IPS-18c (cell line): ENCODE measurements around the gene CBLN2.

Source experiments
- H3K4me3 ChIP-seq: 2 replicates; pipeline ENCODE4 v1.7.0; 2013; ENCODE audit warnings: low read depth, mild to moderate bottlenecking, low read length, moderate library complexity; ENCODE audit not compliant: insufficient read depth
- H3K9me3 ChIP-seq: one replicate; pipeline ENCODE4 v1.6.1; 2013; ENCODE audit warnings: mild to moderate bottlenecking, low read length, moderate library complexity; ENCODE audit not compliant: control insufficient read depth, insufficient read depth

The CBLN2 gene

DNA sequence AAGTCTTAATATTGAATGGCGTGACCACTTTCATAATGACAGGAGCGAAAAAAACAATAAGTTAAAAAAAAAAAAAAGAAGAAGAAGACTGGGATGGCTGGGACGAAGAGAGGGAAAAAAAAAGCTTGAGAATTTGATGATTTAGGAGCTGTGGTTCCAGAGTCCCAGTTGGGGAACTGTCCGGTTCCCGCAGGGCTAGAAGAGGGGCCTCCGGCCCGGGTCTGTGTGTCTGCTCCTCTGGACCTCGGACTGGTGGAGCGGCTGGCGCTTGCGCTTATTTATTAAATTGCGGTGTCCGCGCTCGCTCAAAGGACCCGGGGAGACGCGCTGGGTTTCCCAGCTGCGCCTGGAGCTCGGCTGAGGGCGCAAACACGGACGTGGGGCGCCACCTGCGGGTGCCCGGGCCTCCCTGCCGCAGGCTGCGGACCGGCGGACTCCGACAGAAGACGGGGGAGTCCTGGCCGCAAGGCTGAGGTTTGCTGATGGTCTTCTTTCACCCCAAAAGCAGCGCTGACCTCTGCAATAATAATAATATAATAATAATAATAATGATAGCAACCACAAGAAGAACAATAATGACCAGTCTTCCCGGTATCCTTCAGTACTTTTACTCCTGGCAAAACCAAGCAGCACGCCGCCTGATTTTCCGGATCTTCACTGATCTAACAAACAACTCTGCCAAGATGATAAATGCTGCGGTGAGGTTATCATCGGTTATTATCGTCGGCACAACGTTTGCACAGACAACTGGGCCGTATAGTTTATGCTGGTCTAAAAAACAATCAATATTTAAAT lies at the start of gene CBLN2:
CBLN2 (minus strand) TSS at position 251 of the 795 bp plus-strand sequence. CDS start 2,182 bp downstream, outside the sequence.
- Histone ChIP-seq H3K9me3 (no peaks in the 10 kb centered on the region), H3K4me3 (peak within 1 kb of the TSS; percentile 41; the same call in 1 of the 2 replicates)

DNA sequence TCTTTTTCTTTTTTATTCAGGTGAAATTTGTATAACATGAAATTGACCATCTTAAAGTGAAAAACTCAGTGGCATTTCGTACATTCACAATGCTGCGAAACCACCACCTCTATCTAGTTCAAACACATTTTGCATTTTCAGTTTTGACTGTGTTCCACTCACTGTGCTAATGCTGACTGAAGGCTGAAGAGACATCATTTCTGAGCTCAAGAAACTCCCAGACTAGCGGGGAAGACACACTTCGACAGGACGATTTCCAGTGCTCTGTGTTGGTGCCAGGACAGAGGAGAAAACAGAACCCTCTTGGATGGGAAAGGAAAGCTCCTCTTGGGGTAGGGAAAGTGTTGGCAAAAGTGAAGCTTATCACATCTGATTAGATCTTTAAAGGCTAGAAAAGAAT lies 44.2 kb upstream of the CBLN2 start:
- H3K9me3 ChIP-seq: peaks cover 2% of the 10 kb centered on the region
- H3K4me3 ChIP-seq: no peak overlapping the region

DNA sequence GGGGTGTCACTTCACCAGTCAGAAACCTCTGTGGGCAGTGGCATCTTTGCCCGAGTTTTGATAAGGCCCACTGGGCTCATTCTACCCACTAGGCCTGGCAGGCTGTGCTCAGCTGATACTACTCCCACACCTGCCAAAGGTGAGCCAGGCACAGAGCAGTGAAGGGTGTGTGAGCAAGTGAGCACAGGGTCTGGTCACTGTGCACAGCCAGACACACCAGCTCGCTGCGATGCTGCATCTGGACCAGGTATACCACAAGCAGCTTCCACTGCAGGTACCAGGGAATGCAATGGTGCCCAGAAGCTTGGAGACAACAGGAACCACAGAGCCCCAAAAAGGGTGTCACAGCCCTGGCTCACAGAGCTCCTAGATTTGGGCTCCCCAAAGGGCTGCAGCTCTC lies 40.6 kb upstream of the CBLN2 start:
- H3K9me3 ChIP-seq: peaks cover 2% of the 10 kb centered on the region
- no peak overlapping the region for H3K4me3 ChIP-seq

DNA sequence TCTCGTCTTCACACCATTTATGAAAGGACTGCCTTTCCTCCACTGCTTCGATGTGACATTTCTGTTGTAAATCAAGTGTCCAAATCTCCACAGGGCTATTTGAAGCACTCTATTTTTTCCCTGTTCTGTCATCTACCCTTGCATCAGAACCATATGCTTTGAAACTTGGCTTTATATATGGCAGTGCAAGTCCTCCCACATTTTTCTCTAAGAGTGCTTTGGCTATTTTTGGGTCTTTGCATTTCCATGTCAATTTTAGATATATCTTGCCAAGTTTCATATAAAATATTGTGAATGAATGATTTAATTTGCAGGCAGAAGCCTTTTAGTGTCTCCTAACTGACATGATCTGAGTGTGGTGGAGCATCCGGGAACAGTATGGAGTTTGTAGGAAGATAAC lies 37.8 kb upstream of the CBLN2 start:
- Histone ChIP-seq H3K9me3 (peaks cover 2% of the 10 kb centered on the region), H3K4me3 (no peak overlapping the region)

DNA sequence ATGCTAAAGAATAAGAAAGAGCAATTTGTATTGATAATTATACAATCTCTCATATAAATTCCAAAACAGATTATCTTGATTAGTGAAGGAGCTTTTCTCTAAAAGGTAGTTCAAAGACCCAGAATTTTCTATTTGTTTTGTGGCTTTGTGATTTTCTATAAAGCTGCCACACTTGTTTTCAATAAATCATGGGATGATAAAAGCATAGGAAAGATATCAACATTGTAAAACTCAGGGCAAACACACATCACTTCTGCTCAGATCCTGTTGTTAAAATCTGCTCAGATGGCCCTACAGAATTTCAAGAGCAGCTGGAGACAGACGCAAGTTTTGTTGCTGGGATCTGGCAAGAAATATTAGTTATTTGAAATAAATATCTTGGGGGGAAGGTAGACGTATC lies 28.8 kb upstream of the CBLN2 start:
- Histone ChIP-seq H3K9me3 (no peaks in the 10 kb centered on the region), H3K4me3 (no peak overlapping the region)

DNA sequence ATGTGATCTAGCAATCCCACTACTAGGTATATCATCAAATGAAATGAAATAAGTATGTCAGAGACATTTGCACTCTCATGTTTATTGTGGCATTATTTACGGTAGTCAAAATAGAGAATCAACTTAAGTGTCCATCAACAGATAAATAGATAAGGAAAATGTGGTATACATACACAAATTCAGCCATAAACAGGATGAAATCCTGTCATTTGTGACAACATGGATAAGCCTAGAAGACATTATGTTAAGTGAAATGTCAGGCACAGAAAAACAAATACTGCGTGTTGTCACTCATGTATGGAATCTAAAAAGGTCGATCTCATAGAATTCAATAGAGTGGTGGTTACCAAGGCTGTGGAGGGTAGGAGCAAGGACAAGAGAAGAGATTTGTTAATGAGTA lies 22.1 kb upstream of the CBLN2 start:
- Histone ChIP-seq H3K4me3 (no peak overlapping the region), H3K9me3 (peaks cover 2% of the 10 kb centered on the region)

GRCh38 chr18:72555968-72556367 lies 11.8 kb upstream of the CBLN2 start:
- Histone ChIP-seq H3K9me3 (no peaks in the 10 kb centered on the region), H3K4me3 (no peak overlapping the region)

DNA sequence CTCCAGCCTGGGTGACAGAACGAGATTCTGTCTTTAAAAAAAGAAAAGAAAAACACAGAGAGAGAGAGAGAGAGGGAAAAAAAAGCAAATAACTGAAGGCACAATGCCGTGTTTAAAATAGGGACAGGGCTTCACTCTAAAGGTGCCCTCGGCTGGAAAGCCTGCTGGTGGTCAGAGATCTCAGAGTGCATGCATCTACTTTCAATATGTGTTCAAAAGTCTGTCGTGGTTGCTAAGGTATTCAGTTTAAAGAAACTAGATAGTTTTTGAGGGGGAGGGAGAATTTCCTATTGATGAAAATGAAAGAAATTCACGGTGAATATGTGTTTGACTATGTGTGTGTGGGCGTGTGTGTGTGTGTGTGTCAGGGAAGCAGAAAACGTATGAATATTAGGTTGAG lies 11.0 kb upstream of the CBLN2 start:
- Histone ChIP-seq H3K4me3 (no peak overlapping the region), H3K9me3 (no peaks in the 10 kb centered on the region)

GRCh38 chr18:72543357-72544055 lies 636 bp downstream of the CBLN2 start:
- H3K4me3 ChIP-seq: peak overlapping the region; percentile 41; the same call in 1 of the 2 replicates

GRCh38 chr18:72542984-72543356 lies 1.2 kb downstream of the CBLN2 start:
- peak overlapping the region; percentile 41; the same call in 1 of the 2 replicates for H3K4me3 ChIP-seq
- no peaks in the 10 kb centered on the region for H3K9me3 ChIP-seq

More at GRCh38 chr18:72543357-72544055, 636 bp downstream of the CBLN2 start:
- no peaks in the 10 kb centered on the region for H3K9me3 ChIP-seq

- peak overlapping the region; percentile 49 for H3K4me3 ChIP-seq
Observed at GRCh38 chr18:72542342-72542741, 1.8 kb downstream of the CBLN2 start.

GRCh38 chr18:72541871-72542332 lies 2.2 kb downstream of the CBLN2 start:
- Histone ChIP-seq H3K9me3 (no peaks in the 10 kb centered on the region), H3K4me3 (peak overlapping the region; percentile 49)

More at GRCh38 chr18:72542342-72542741, 1.8 kb downstream of the CBLN2 start:
- no peaks in the 10 kb centered on the region for H3K9me3 ChIP-seq

GRCh38 chr18:72539901-72540300 lies 4.2 kb downstream of the CBLN2 start:
- H3K9me3 ChIP-seq: no peaks in the 10 kb centered on the region
- no peak overlapping the region for H3K4me3 ChIP-seq

- H3K9me3 ChIP-seq: peaks cover 2% of the 10 kb centered on the region
- H3K4me3 ChIP-seq: no peak overlapping the region
Observed at GRCh38 chr18:72530622-72531021, 13.5 kb downstream of the CBLN2 start.

GRCh38 chr18:72504866-72505265 lies 39.3 kb downstream of the CBLN2 start:
- Histone ChIP-seq H3K4me3 (no peak overlapping the region), H3K9me3 (no peaks in the 10 kb centered on the region)

- no peaks in the 10 kb centered on the region for H3K9me3 ChIP-seq
- no peak overlapping the region for H3K4me3 ChIP-seq
Observed at GRCh38 chr18:72502671-72503431, 41.3 kb downstream of the CBLN2 start.

DNA sequence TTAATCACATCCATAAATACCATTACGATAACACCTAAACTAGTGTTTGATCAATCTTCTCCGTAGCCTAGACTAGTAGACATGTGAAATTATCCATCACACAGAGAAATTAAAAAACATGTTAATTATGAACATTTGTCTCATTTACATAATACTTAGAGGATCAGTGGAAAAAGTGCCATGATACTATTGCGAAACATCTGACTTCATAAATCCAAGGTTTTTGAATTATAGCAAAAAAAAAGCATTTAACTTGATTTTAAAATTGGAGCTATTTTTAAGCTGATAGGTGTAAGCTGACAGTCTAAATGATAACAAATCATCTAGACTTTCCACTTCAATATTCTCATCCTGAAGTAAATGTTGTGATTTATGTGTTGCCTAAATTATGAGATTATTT lies 51.6 kb downstream of the CBLN2 start:
- Histone ChIP-seq H3K4me3 (no peak overlapping the region), H3K9me3 (no peaks in the 10 kb centered on the region)
